DLD1 (cell line): ENCODE results near the gene SPPL2C.

Experiments
- in situ Hi-C: cut with HindIII; loops from 2 replicates; pipeline ENCODE4 v1.10.0; 2017; ENCODE audit warnings: low sequenced_read_pairs

The SPPL2C gene

DNA sequence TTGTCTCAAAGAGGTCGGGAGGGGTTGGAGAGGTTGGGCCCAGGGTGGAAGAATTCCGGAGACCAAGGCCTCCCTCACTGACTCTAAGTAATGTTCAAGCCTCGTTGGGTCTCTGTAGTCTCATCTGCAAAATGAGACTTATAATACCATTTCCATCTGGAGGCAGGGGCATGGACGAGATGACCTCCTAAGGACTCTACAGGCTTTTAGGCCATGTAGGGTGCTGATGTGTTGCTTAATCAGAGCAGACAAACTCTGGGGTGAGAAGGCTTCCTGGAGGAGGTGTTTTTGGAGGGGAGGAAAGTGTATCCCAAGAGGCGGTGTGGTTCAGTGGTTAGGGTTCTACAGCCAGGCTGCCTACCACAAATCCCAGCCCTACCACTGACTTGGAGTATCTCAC lies 3.1 kb downstream of the SPPL2C start:
- in situ Hi-C loops, result loop anchor here (25.0 kb wide), 1 partner anchor 210 kb away; no protein-coding TSS in a partner anchor

DNA sequence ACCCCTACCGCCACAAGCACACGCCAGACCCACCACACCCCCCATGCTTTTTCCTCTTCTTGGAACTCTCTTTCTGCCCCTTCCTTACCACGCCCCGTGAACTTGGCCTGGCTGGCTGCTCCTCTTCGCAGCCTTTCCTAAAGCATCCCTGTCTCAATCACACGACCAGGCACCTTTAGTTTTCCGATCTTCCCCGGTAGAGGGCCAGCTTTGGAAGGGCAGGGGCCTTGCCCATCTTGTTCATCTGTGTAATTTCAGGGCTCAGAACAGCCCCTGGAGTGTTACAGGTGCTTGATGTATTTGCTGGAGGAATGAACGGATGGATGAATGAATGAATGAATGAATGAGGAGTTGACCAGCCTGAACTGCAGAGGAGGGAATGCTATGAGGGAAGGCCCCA lies 3.7 kb downstream of the SPPL2C start:
- in situ Hi-C loops, result loop anchor here (25.0 kb wide), 1 partner anchor 211 kb away; no protein-coding TSS in a partner anchor

- in situ Hi-C loops, result loop anchor here (25.0 kb wide), 1 partner anchor 212 kb away; no protein-coding TSS in a partner anchor
These were observed 4.3 kb downstream of the SPPL2C start for GRCh38 chr17:45848868-45849535.

DNA sequence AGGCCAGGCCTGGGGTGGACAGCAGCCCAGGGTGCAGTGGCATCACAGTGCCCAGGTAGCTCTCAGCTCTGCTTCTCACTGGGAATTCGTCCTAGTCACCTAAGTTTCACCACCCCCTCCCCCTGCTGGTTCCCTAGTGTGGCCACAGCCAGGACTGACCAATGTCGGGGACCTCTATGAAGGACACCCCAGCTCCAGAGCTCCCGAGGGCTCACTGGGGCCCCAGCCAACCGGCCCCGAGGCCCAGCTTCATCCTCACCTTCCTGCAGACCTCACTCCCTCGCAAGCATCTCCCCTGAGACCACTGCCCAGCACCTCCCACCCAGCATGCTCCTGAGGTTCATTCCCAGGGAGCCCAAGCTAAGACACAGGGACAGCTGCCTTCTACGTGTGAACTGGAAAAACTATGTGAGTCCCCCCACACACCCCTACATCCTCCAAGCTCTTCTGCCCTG lies 4.9 kb downstream of the SPPL2C start:
- in situ Hi-C loops, result loop anchor here (25.0 kb wide), 1 partner anchor 212 kb away; no protein-coding TSS in a partner anchor

GRCh38 chr17:45850011-45850410 lies 5.3 kb downstream of the SPPL2C start:
- in situ Hi-C loops, result loop anchor here (25.0 kb wide), 1 partner anchor 113 kb away; no protein-coding TSS in a partner anchor

DNA sequence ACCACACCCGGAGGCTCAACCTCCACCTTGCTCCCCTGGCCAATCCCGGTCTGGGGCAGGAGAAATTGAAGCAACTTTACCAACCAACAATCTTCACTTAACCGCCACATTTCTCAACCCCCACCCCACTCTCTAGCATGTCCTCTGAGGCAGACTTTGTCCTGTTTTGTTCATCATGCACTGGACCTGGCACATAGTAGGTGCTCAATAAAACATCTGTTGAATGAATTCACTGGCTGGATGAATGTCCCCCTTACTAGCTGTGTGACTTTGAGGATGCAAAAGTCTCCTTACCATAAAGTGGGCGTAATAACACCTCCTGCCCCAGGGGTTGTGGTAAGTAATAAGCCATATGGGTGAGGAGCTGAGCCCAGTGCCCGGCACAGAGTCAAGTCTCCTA lies 5.8 kb downstream of the SPPL2C start:
- in situ Hi-C loops, result loop anchor here (25.0 kb wide), 1 partner anchor 113 kb away; no protein-coding TSS in a partner anchor

- in situ Hi-C loops, result loop anchor here (25.0 kb wide), 1 partner anchor 114 kb away; no protein-coding TSS in a partner anchor
These were observed 6.3 kb downstream of the SPPL2C start for GRCh38 chr17:45851022-45851421.

GRCh38 chr17:45851464-45851863 lies 6.8 kb downstream of the SPPL2C start:
- in situ Hi-C loops, result loop anchor here (25.0 kb wide), 1 partner anchor 114 kb away; no protein-coding TSS in a partner anchor

- in situ Hi-C loops, result loop anchor here (25.0 kb wide), 1 partner anchor 115 kb away; no protein-coding TSS in a partner anchor
These were observed 7.2 kb downstream of the SPPL2C start for GRCh38 chr17:45851873-45852272.

DNA sequence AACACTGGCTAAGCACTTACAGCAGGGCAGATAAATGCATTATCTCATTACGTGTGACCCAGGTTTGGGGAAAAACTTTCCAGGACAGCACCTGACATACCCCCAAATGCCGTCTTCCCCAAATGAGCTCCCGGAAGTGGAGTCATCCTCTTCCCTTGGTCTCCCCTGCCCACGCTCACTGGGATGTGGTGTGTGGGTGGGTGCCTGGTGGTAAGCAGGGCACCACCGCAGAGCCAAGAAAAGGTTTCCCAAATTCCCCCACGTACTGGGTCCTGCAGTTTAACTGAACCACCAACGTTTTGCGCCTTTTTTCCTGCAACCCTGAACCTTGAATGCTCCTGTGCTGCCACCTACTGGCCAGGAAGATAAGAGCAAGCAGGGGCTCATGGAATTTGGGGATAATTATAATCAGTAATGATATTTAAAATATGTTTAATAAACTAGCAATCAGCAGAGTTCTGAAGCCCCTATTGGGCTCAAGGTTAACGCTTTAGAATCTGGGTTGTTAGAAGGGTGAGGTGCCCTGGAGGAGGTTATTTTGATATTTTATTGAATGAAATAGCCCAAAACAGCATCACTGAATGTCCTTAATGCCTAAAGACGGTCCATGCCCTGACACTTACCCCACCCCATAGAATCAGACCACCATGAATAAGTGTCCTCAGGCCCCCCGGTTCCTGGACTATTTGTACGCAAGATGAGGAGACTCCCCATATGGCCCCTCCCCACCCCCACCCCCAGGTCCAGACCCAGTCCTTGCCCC lies 8.0 kb downstream of the SPPL2C start:
- in situ Hi-C loops, result loop anchor here (25.0 kb wide), 1 partner anchor 115 kb away; no protein-coding TSS in a partner anchor

DNA sequence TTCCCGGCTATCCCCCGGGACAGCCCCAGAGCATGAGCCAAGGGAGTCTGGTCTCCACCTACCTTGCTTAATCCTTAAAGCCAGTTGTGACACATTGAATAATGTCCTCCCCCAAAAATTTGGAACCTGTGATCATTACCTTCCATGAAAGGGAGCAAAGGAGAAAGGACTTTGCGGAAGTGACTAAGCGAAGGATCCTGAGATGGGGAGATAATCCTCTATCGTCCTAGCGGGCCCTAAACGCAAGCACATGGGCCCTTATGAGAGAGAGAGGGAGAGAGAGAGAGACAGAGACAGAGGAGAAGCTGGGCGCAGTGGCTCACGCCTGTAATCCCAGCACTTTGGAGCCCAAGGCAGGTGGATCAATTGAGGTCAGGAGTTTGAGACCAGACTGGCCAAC lies 9.5 kb downstream of the SPPL2C start:
- in situ Hi-C loops, result loop anchor here (25.0 kb wide), 1 partner anchor 117 kb away; no protein-coding TSS in a partner anchor

- in situ Hi-C loops, result loop anchor here (5.0 to 25.0 kb wide), 2 partner anchors 91 to 119 kb away; no protein-coding TSS in a partner anchor
These were observed 11.1 kb downstream of the SPPL2C start for GRCh38 chr17:45855691-45856336.

DNA sequence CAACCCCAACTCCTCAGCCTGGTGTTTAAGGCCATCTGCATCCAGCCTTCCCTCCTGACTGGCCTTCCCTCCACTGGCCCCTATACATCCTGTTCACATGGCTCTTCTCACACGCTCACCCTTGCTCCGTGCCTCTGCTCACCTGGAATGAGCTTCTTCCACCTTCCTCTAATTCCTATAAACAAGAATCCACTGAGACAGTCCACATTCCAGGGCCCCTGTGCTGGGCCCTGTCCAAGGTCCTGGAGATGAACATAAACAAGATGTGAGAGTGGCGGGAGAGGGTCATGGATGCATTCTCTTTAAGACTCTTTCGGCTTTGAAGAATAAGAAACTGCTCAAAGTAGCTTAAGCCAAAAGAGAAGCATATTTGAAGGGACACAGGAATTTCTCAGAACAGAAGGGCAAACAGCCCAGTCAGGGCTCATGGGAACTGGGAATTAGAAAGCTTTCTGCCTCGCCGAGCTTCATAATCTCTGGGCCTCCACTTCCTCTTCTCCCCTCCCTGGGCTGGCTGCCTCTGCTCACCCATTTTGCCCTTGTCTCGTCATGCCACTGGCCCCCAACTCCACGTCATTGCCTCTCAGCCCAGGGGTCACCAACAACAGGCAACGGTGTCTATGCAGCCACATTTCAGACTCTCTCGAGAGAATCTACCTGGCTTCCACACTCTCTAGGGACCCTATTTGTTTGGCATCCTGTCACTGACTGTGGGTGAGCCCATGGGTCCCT lies 13.5 kb downstream of the SPPL2C start:
- in situ Hi-C loops, result loop anchor here (5.0 to 25.0 kb wide), 2 partner anchors 89 to 121 kb away; no protein-coding TSS in a partner anchor

GRCh38 chr17:45861165-45861564 lies 16.5 kb downstream of the SPPL2C start:
- in situ Hi-C loops, result loop anchor here (25.0 kb wide), 1 partner anchor 124 kb away; no protein-coding TSS in a partner anchor

- in situ Hi-C loops, result loop anchor here (25.0 kb wide), 1 partner anchor 125 kb away; no protein-coding TSS in a partner anchor
These were observed 17.4 kb downstream of the SPPL2C start for GRCh38 chr17:45862127-45862526.

GRCh38 chr17:45863857-45864654 lies 19.4 kb downstream of the SPPL2C start:
- in situ Hi-C loops, result loop anchor here (25.0 kb wide), 1 partner anchor 127 kb away; no protein-coding TSS in a partner anchor

DNA sequence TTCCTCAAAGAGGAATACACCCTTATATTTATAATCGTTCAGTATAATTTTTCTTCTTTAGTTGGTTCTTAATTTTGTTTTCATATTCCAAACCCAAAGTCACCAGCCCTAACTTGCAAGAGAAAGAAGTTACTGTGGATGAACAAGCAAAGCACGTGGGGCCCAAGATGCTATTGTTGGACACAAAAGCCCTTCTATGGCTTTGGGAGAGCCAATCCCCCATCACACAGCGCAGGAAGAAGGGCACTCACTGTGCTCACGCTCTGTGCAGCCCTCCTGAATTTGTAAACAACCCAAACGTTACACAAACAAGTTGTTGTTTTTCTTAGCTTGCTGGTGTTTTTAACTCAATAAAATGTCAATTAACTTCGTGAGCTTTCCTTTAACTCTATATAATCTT lies 22.5 kb downstream of the SPPL2C start:
- in situ Hi-C loops, result loop anchor here (25.0 kb wide), 1 partner anchor 130 kb away; no protein-coding TSS in a partner anchor

GRCh38 chr17:45867702-45868101 lies 23.0 kb downstream of the SPPL2C start:
- in situ Hi-C loops, result loop anchor here (25.0 kb wide), 1 partner anchor 130 kb away; no protein-coding TSS in a partner anchor

DNA sequence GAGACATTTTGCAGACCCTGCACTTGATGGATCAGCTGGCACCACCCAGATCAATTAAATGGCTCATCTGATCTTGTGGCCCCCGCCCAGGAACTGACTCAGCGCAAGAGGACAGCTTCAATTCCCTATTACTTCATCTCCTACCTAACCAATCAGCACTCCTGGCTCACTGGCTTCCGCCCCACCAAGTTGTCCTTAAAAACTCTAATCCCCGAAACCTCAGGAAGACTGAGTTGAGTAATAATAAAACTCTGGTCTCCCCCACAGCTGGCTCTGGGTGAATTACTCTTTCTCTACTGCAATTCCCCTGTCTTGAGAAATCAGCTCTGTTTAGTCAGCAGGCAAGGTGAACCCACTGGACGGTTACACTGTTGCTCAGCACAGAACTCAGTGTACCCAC lies 23.6 kb downstream of the SPPL2C start:
- in situ Hi-C loops, result loop anchor here (25.0 kb wide), 1 partner anchor 131 kb away; no protein-coding TSS in a partner anchor
